Measurements from ENCODE around the gene PODXL.

DNA sequence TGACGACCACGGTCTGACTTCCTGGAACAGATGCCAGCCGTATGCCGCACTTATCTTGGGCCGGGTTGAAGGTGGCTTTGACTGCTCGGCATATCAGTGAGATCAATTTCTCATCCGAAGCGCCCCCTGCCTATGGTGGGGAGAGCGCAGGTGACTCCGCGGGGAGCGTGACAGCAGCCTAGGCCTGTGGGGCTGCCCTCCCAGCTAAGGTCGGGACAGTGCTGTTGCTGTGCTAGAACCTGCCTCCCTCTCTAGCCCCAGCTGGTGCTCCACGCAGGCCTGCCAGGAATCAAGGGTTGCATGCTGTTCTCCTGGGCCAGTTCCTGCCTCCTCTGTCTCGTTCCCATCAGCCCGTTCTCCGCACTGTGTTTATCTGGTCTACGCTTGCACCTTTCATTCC lies 49.8 kb downstream of the PODXL start:
- TF ChIP-seq, protein P1, sequence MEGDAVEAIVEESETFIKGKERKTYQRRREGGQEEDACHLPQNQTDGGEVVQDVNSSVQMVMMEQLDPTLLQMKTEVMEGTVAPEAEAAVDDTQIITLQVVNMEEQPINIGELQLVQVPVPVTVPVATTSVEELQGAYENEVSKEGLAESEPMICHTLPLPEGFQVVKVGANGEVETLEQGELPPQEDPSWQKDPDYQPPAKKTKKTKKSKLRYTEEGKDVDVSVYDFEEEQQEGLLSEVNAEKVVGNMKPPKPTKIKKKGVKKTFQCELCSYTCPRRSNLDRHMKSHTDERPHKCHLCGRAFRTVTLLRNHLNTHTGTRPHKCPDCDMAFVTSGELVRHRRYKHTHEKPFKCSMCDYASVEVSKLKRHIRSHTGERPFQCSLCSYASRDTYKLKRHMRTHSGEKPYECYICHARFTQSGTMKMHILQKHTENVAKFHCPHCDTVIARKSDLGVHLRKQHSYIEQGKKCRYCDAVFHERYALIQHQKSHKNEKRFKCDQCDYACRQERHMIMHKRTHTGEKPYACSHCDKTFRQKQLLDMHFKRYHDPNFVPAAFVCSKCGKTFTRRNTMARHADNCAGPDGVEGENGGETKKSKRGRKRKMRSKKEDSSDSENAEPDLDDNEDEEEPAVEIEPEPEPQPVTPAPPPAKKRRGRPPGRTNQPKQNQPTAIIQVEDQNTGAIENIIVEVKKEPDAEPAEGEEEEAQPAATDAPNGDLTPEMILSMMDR (IDR thresholded peaks at IDR 0.05), result peak in 2 of 6 experiments; percentile 26
- no peak for TF ChIP-seq POLR2A (IDR thresholded peaks at IDR 0.05)
